AG10803 (cell line): Measurements from ENCODE around the gene HS3ST2.

Experiments used
- DNase-seq: peaks from one replicate; pipeline ENCODE4 v3.0.0; 2010; ENCODE audit warnings: low read depth
- H3K4me3 ChIP-seq: 2 replicates; pipeline ENCODE4 v1.5.1; 2011; ENCODE audit warnings: mild to moderate bottlenecking, low read length, control low read depth
- CTCF ChIP-seq: conservative IDR thresholded peaks from 2 replicates; pipeline ENCODE4 v1.5.1; 2011; ENCODE audit warnings: mild to moderate bottlenecking, low read length, control low read depth, inconsistent platforms

The HS3ST2 gene

GRCh38 chr16:22843122-22843521 is 29.2 kb downstream of the HS3ST2 start:
- no peak overlapping the region for H3K4me3 ChIP-seq
- no peak for TF ChIP-seq CTCF
- DNase-seq, result no peak

- no peak for TF ChIP-seq CTCF
- no peak overlapping the region for H3K4me3 ChIP-seq
- DNase-seq, result no peak
Observed at GRCh38 chr16:22843856-22844255, 29.9 kb downstream of the HS3ST2 start.

- no peak for DNase-seq
- H3K4me3 ChIP-seq, result no peak overlapping the region
- no peak for TF ChIP-seq CTCF
Observed at GRCh38 chr16:22844416-22844815, 30.5 kb downstream of the HS3ST2 start.

GRCh38 chr16:22847100-22847499 is 33.1 kb downstream of the HS3ST2 start:
- no peak for TF ChIP-seq CTCF
- no peak for DNase-seq

GRCh38 chr16:22847690-22848089 is 33.7 kb downstream of the HS3ST2 start:
- TF ChIP-seq CTCF, result no peak
- H3K4me3 ChIP-seq, result no peak overlapping the region
- no peak for DNase-seq

More at GRCh38 chr16:22847100-22847499, 33.1 kb downstream of the HS3ST2 start:
- no peak overlapping the region for H3K4me3 ChIP-seq

- DNase-seq, result no peak
- H3K4me3 ChIP-seq, result no peak overlapping the region
- TF ChIP-seq CTCF, result no peak
Observed at GRCh38 chr16:22848451-22848850, 34.5 kb downstream of the HS3ST2 start.

- H3K4me3 ChIP-seq, result no peak overlapping the region
- TF ChIP-seq CTCF, result no peak
- no peak for DNase-seq
Observed at GRCh38 chr16:22849517-22849916, 35.6 kb downstream of the HS3ST2 start.
